Astrocyte (in vitro differentiated cells and primary cell): ENCODE results near the gene ACYP1. TPM values are rescaled to one million over a fixed set of nuclear protein-coding genes. Genes with fewer than 3 reads are reported as not detected.

Source experiments
- DNase-seq: peaks from one replicate; pipeline ENCODE4 v3.0.0-alpha.2; 2010; ENCODE audit warnings: low read depth
- FAIRE-seq: peaks from 2 replicates; lab custom pipeline; 2011; peaks lifted over from hg19 to GRCh38; lab: Jason Lieb, UNC
- H2AFZ ChIP-seq: 2 replicates; pipeline ENCODE4 v1.6.0; 2012; ENCODE audit warnings: low read depth, low read length, inconsistent platforms
- H3K27ac ChIP-seq: 2 replicates; pipeline ENCODE4 v1.5.1; 2011; ENCODE audit warnings: low read depth, low read length, inconsistent platforms
- H3K27me3 ChIP-seq: 2 replicates; pipeline ENCODE4 v1.6.0; 2011; ENCODE audit warnings: low read length, inconsistent platforms; ENCODE audit not compliant: insufficient read depth
- H3K36me3 ChIP-seq: 2 replicates; pipeline ENCODE4 v1.5.1; 2011; ENCODE audit warnings: low read length, inconsistent platforms; ENCODE audit not compliant: insufficient read depth
- H3K4me1 ChIP-seq: 2 replicates; pipeline ENCODE4 v1.5.1; 2011; ENCODE audit warnings: low read length, inconsistent platforms; ENCODE audit not compliant: insufficient read depth
- H3K4me2 ChIP-seq: 2 replicates; pipeline ENCODE4 v1.6.0; 2012; ENCODE audit warnings: low read length, inconsistent platforms
- H3K4me3 ChIP-seq: 2 replicates; pipeline ENCODE4 v1.5.1; 2011; ENCODE audit warnings: low read depth, mild to moderate bottlenecking, low read length, inconsistent platforms; ENCODE audit not compliant: insufficient read depth
- H3K79me2 ChIP-seq: 2 replicates; pipeline ENCODE4 v1.6.0; 2012; ENCODE audit warnings: mild to moderate bottlenecking, low read length, inconsistent platforms; ENCODE audit not compliant: insufficient read depth
- H3K9ac ChIP-seq: 2 replicates; pipeline ENCODE4 v1.6.0; 2012; ENCODE audit warnings: mild to moderate bottlenecking, low read length, inconsistent platforms
- H3K9me3 ChIP-seq: 2 replicates; pipeline ENCODE4 v1.5.1; 2012; ENCODE audit warnings: low read depth, mild to moderate bottlenecking, low read length, inconsistent platforms; ENCODE audit not compliant: insufficient read depth
- H4K20me1 ChIP-seq: 2 replicates; pipeline ENCODE4 v1.6.0; 2012; ENCODE audit warnings: low read length, inconsistent platforms; ENCODE audit not compliant: insufficient read depth
- H3K27ac Mint-ChIP-seq: one replicate; pipeline ENCODE4 v1.8.0; 2021; ENCODE audit warnings: mild to moderate bottlenecking, mixed read lengths; ENCODE audit not compliant: unreplicated experiment
- H3K27me3 Mint-ChIP-seq: one replicate; pipeline ENCODE4 v1.8.0; 2021; ENCODE audit warnings: low read depth, mixed read lengths; ENCODE audit not compliant: unreplicated experiment
- H3K36me3 Mint-ChIP-seq: one replicate; pipeline ENCODE4 v1.8.0; 2021; ENCODE audit warnings: low read depth, mixed read lengths; ENCODE audit not compliant: unreplicated experiment
- H3K4me1 Mint-ChIP-seq: one replicate; pipeline ENCODE4 v1.8.0; 2021; ENCODE audit warnings: low read depth, mixed read lengths; ENCODE audit not compliant: unreplicated experiment
- H3K4me3 Mint-ChIP-seq: one replicate; pipeline ENCODE4 v1.8.0; 2021; ENCODE audit warnings: mild to moderate bottlenecking, moderate library complexity, mixed read lengths; ENCODE audit not compliant: unreplicated experiment
- H3K9me3 Mint-ChIP-seq: one replicate; pipeline ENCODE4 v1.8.0; 2021; ENCODE audit warnings: mild to moderate bottlenecking, mixed read lengths; ENCODE audit not compliant: unreplicated experiment
- CTCF ChIP-seq: IDR thresholded peaks from 2 replicates; pipeline ENCODE4 v1.5.1; 2011; ENCODE audit warnings: low read depth, mild to moderate bottlenecking, inconsistent platforms, low read length, moderate library complexity; ENCODE audit not compliant: insufficient read depth
- EZH2 ChIP-seq: IDR thresholded peaks from 2 replicates; pipeline ENCODE4 v1.6.1; 2012; ENCODE audit warnings: mild to moderate bottlenecking, low read length, inconsistent platforms; ENCODE audit not compliant: insufficient read depth
- total RNA-seq: library from RNA; stranded (reverse); gene quantifications from 2 replicates; pipeline ENCODE4 v1.2.1, GENCODE V29; 2021

ACYP1 gene
- total RNA-seq, 1 donor from 2014 or later: 8.9 TPM

DNA sequence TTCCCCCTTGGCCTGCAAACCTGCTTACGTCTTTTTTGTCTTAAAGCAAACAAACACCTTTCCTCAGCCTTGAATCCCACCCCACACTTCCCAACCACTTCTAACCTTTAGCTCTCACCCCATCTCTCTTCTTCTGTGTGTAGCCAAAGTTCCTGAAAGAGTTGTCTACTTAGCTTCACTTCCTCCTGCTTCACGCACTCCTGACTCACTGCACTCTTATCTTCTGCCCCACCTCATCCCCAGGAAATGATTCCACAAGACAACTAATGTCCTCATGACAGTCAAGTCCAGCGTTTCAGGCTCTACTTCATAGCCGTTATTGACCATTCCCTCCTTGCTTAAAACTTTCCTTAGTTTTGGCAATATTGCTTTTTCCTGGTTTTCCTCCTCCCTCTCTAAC lies 38.7 kb downstream of the ACYP1 start:
- DNase-seq (peak; percentile 30), FAIRE-seq (peak; percentile 79)
- peak overlapping the region; percentile 14 for H3K4me2 ChIP-seq
- no peaks in the 10 kb centered on the region for H4K20me1 ChIP-seq
- Mint-ChIP-seq H3K9me3 (no peaks in the 10 kb centered on the region), H3K27me3 (no peaks in the 10 kb centered on the region), H3K4me1 (no peaks in the 10 kb centered on the region), H3K36me3 (peaks cover 12% of the 10 kb centered on the region), H3K4me3 (no peak overlapping the region), H3K27ac (no peak overlapping the region)
- no peaks in the 10 kb centered on the region for H3K9me3 ChIP-seq
- H3K36me3 ChIP-seq: peaks cover 10% of the 10 kb centered on the region
- H3K4me1 ChIP-seq: peaks cover 7% of the 10 kb centered on the region
- H2AFZ ChIP-seq: no peak overlapping the region
- H3K9ac ChIP-seq: no peak overlapping the region
- H3K27me3 ChIP-seq: no peaks in the 10 kb centered on the region
- TF ChIP-seq EZH2 (no peak), CTCF (no peak)
- no peak overlapping the region for H3K4me3 ChIP-seq
- H3K79me2 ChIP-seq: no peaks in the 10 kb centered on the region
- H3K27ac ChIP-seq: no peak overlapping the region

DNA sequence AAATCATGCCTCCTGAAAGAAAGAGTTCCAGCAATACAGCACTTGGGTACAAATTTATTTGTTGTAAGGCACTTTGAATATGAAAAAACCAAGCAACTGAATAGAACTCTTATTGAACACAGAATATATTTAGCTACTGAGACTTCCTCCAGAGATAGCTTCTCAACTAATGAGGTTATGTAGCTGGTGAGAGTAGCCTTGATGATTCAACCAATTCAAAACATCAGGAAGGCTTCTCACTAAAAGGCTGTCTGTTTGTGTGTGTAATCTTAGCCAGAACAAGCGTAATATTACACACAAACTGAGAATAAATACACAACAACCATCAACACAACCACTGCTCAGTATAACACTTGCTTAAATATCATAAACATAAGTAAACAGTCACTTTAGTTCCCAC lies 40.7 kb downstream of the ACYP1 start:
- no peaks in the 10 kb centered on the region for H3K9me3 Mint-ChIP-seq
- DNase-seq (no peak), FAIRE-seq (no peak)
- no peak overlapping the region for H3K27ac Mint-ChIP-seq
- TF ChIP-seq CTCF: no peak
- TF ChIP-seq EZH2: no peak
- no peaks in the 10 kb centered on the region for H3K27me3 Mint-ChIP-seq
- H3K27ac ChIP-seq: no peak overlapping the region
- H3K36me3 ChIP-seq: peaks cover 19% of the 10 kb centered on the region
- H3K4me3 ChIP-seq: no peak overlapping the region
- H3K27me3 ChIP-seq: no peaks in the 10 kb centered on the region
- H3K4me1 ChIP-seq: peaks cover 7% of the 10 kb centered on the region
- H3K36me3 Mint-ChIP-seq: peaks cover 17% of the 10 kb centered on the region
- no peaks in the 10 kb centered on the region for H3K9me3 ChIP-seq
- H3K9ac ChIP-seq: no peak overlapping the region
- H3K4me3 Mint-ChIP-seq: no peak overlapping the region
- H3K79me2 ChIP-seq: no peaks in the 10 kb centered on the region
- H3K4me1 Mint-ChIP-seq: no peaks in the 10 kb centered on the region
- no peaks in the 10 kb centered on the region for H4K20me1 ChIP-seq
- H3K4me2 ChIP-seq: no peak overlapping the region
- no peak overlapping the region for H2AFZ ChIP-seq

DNA sequence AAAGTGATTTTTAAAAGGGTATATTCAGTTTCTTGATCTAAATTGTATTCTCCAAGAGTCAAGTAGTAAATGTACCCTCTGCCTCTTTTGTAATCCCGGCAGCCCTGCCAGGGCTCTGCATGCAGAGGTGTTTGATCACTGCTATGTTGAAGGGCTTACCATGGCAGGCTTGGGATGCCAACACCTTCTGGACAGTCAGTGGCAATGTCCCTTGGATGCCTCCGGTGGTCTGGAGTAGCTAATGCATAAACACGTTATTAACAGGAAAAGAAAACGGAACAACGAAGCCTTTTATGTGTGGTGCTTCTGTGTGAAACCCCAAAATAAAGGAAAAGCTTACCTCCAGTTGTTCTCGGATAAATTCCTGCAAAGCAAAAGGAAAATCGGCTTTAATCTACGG lies 41.2 kb downstream of the ACYP1 start:
- Histone ChIP-seq H3K36me3 (peaks cover 20% of the 10 kb centered on the region), H3K4me1 (peaks cover 7% of the 10 kb centered on the region), H2AFZ (no peak overlapping the region), H3K27me3 (no peaks in the 10 kb centered on the region), H3K9me3 (no peaks in the 10 kb centered on the region), H3K4me3 (no peak overlapping the region), H4K20me1 (no peaks in the 10 kb centered on the region), H3K79me2 (no peaks in the 10 kb centered on the region), H3K9ac (no peak overlapping the region), H3K4me2 (no peak overlapping the region), H3K27ac (no peak overlapping the region)
- Mint-ChIP-seq H3K4me3 (no peak overlapping the region), H3K4me1 (no peaks in the 10 kb centered on the region), H3K9me3 (no peaks in the 10 kb centered on the region), H3K27me3 (no peaks in the 10 kb centered on the region), H3K36me3 (peaks cover 18% of the 10 kb centered on the region), H3K27ac (no peak overlapping the region)
- FAIRE-seq (no peak), DNase-seq (no peak)
- TF ChIP-seq EZH2: no peak
- peak; percentile 45 for TF ChIP-seq CTCF
